Fibroblast of skin of abdomen (primary cell): Measurements from ENCODE around the gene CTSF.

ENCODE experiments used
- DNase-seq: peaks from one replicate; pipeline ENCODE4 v3.0.0-alpha.2; 2013

The CTSF gene

GRCh38 chr11:66532784-66533183 lies 35.6 kb downstream of the CTSF start:
- no peak for DNase-seq

GRCh38 chr11:66531841-66532240 lies 36.6 kb downstream of the CTSF start:
- no peak for DNase-seq

- DNase-seq, result no peak
These were observed 37.3 kb downstream of the CTSF start for GRCh38 chr11:66530927-66531709.

- DNase-seq, result no peak
These were observed 38.8 kb downstream of the CTSF start for GRCh38 chr11:66529655-66530054.

GRCh38 chr11:66529069-66529468 lies 39.3 kb downstream of the CTSF start:
- no peak for DNase-seq

GRCh38 chr11:66524304-66525040 lies 43.9 kb downstream of the CTSF start:
- DNase-seq, result no peak

- DNase-seq, result no peak
These were observed 44.8 kb downstream of the CTSF start for GRCh38 chr11:66523611-66524010.
